ENCODE results near the gene POLR3B. TPM values are rescaled to one million over a fixed set of nuclear protein-coding genes. Genes with fewer than 3 reads are reported as not detected.

POLR3B gene
- polyA plus RNA-seq, 3 donors, result 1.7 to 2.6 (median 2.0) TPM

DNA sequence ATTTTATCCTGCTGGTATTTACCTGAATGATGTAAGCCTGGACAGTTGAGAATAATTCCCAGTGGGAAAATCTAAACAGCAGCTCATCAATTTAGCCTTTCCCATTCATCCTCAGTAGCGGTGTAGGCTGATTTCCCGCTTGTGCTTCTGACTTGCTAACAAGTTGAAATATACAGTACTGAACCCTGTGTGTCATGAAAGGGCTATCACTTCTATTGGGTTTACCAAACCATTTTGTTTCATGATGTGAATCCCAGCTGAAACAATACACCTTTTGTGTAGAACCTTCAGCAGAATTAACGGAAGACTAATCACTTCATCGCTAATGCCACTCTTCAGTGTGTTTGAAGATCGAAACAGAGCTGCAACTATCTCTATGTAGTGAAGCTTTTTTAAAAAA is 88.4 kb downstream of the POLR3B start:
- H3K27me3 ChIP-seq (ENCODE audit: control insufficient read depth in 2 of 2, insufficient read depth in 2 of 2, low read length in 2 of 2), result no peaks in the 10 kb centered on the region
- H3K36me3 ChIP-seq (replicated peaks in 1 of 2; ENCODE audit: control insufficient read depth in 1 of 2, insufficient read depth in 2 of 2, low read length in 2 of 2), result peaks cover 20 to 66% of the 10 kb centered on the region in 2 donors
- H3K4me2 ChIP-seq (replicated peaks; ENCODE audit: extremely low read depth, low read length, poor library complexity, severe bottlenecking), result no peak overlapping the region
- DNase-seq, result no peak
- H3K9ac ChIP-seq (ENCODE audit: insufficient read depth, low read length, poor library complexity, severe bottlenecking), result no peak overlapping the region
- H3K27ac Mint-ChIP-seq, result no peak overlapping the region
- no peaks in the 10 kb centered on the region for H3K4me1 ChIP-seq (ENCODE audit: control insufficient read depth in 1 of 2, insufficient read depth in 2 of 2, low read length in 2 of 2)
- peaks cover 46 to 47% of the 10 kb centered on the region in 2 donors for H3K36me3 Mint-ChIP-seq
- no peak overlapping the region for H3K4me3 ChIP-seq (replicated peaks in 1 of 3; ENCODE audit: low read depth in 2 of 3, low read length in 3 of 3)
- H4K20me1 ChIP-seq (ENCODE audit: insufficient read depth, low read length), result no peaks in the 10 kb centered on the region
- intact Hi-C loops (cut with micrococcal nuclease), result no loop called here
- H3K27me3 Mint-ChIP-seq (ENCODE audit: low read depth in 3 of 3), result peaks cover 0 to 3% (median 0%) of the 10 kb centered on the region in 3 donors
- no peaks in the 10 kb centered on the region for H3K79me2 ChIP-seq (ENCODE audit: insufficient read depth, low read length)
- WGBS (ENCODE audit: insufficient coverage), result no CpG with 5 or more reads among the region's 5 CpGs
- H3K4me3 Mint-ChIP-seq, result no peak overlapping the region
- H3K4me1 Mint-ChIP-seq, result no peaks in the 10 kb centered on the region
- H3K9me3 Mint-ChIP-seq, result peaks cover 0 to 1% (median 0%) of the 10 kb centered on the region in 7 donors
- no peak overlapping the region for H3K27ac ChIP-seq (ENCODE audit: low read depth in 1 of 2, low read length in 2 of 2)
- TF ChIP-seq, protein P1, sequence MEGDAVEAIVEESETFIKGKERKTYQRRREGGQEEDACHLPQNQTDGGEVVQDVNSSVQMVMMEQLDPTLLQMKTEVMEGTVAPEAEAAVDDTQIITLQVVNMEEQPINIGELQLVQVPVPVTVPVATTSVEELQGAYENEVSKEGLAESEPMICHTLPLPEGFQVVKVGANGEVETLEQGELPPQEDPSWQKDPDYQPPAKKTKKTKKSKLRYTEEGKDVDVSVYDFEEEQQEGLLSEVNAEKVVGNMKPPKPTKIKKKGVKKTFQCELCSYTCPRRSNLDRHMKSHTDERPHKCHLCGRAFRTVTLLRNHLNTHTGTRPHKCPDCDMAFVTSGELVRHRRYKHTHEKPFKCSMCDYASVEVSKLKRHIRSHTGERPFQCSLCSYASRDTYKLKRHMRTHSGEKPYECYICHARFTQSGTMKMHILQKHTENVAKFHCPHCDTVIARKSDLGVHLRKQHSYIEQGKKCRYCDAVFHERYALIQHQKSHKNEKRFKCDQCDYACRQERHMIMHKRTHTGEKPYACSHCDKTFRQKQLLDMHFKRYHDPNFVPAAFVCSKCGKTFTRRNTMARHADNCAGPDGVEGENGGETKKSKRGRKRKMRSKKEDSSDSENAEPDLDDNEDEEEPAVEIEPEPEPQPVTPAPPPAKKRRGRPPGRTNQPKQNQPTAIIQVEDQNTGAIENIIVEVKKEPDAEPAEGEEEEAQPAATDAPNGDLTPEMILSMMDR (IDR thresholded peaks at IDR 0.05), result no peak
- H2AFZ ChIP-seq (ENCODE audit: insufficient read depth, low read depth, low read length, poor library complexity, severe bottlenecking), result no peak overlapping the region
- H3K9me3 ChIP-seq (replicated peaks in 1 of 2; ENCODE audit: control insufficient read depth in 1 of 2, insufficient read depth in 1 of 2, low read length in 2 of 2), result no peaks in the 10 kb centered on the region

DNA sequence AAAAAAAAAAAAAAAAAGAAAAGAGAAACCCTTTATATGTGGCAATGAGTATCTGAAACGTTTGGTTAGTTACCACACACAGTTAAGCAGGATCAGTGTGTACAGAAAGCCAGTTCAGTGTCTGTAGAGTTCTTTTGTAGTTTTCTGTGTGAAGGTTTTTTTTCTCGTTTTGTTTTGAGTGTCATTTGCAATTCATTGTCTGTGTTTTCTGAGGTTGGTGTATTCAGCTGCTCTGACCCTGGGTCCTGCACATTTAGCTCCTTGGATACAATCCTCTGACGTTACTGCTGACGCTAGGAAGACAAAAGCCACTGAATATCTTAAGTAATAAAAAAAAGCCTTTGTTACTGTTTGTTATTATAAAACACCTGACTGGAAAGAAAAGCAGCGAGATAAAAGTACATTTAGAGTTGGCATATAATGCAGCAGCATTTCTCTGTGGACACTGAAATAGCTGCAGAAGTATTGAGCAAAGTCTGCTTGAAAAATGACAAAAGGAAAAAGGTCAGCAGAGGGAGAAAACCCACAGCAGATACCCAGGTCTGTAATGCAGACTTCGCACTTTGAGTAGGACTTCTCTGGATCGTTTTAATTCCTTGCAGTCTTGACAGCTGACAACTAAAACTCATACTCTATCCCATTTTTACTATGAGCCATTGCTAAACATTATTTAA is 89.0 kb downstream of the POLR3B start:
- H3K4me2 ChIP-seq (replicated peaks; ENCODE audit: extremely low read depth, low read length, poor library complexity, severe bottlenecking), result no peak overlapping the region
- no peaks in the 10 kb centered on the region for H3K27me3 ChIP-seq (ENCODE audit: control insufficient read depth in 2 of 2, insufficient read depth in 2 of 2, low read length in 2 of 2)
- no peaks in the 10 kb centered on the region for H4K20me1 ChIP-seq (ENCODE audit: insufficient read depth, low read length)
- no peaks in the 10 kb centered on the region for H3K79me2 ChIP-seq (ENCODE audit: insufficient read depth, low read length)
- DNase-seq, result no peak
- H3K27ac ChIP-seq (ENCODE audit: low read depth in 1 of 2, low read length in 2 of 2), result no peak overlapping the region
- peaks cover 46 to 47% of the 10 kb centered on the region in 2 donors for H3K36me3 Mint-ChIP-seq
- intact Hi-C loops (cut with micrococcal nuclease), result no loop called here
- H3K27me3 Mint-ChIP-seq (ENCODE audit: low read depth in 3 of 3), result peaks cover 0 to 3% (median 0%) of the 10 kb centered on the region in 3 donors
- no peaks in the 10 kb centered on the region for H3K4me1 Mint-ChIP-seq
- 100% methylated on average over 1 of the region's 7 CpGs for WGBS (ENCODE audit: insufficient coverage)
- no peak overlapping the region for H3K4me3 ChIP-seq (replicated peaks in 1 of 3; ENCODE audit: low read depth in 2 of 3, low read length in 3 of 3)
- no peaks in the 10 kb centered on the region for H3K4me1 ChIP-seq (ENCODE audit: control insufficient read depth in 1 of 2, insufficient read depth in 2 of 2, low read length in 2 of 2)
- H3K27ac Mint-ChIP-seq, result no peak overlapping the region
- no peak overlapping the region for H3K4me3 Mint-ChIP-seq
- no peaks in the 10 kb centered on the region for H3K9me3 ChIP-seq (replicated peaks in 1 of 2; ENCODE audit: control insufficient read depth in 1 of 2, insufficient read depth in 1 of 2, low read length in 2 of 2)
- TF ChIP-seq, protein P1 (IDR thresholded peaks at IDR 0.05), result no peak
- no peak overlapping the region for H2AFZ ChIP-seq (ENCODE audit: insufficient read depth, low read depth, low read length, poor library complexity, severe bottlenecking)
- peaks cover 20 to 62% of the 10 kb centered on the region in 2 donors for H3K36me3 ChIP-seq (replicated peaks in 1 of 2; ENCODE audit: control insufficient read depth in 1 of 2, insufficient read depth in 2 of 2, low read length in 2 of 2)
- no peak overlapping the region for H3K9ac ChIP-seq (ENCODE audit: insufficient read depth, low read length, poor library complexity, severe bottlenecking)
- H3K9me3 Mint-ChIP-seq, result peaks cover 0 to 1% (median 0%) of the 10 kb centered on the region in 7 donors

Data from CD14-positive monocyte (primary cell).